A549 (cell line): Measurements from ENCODE around the gene ACTR8. TPM values are rescaled to one million over a fixed set of nuclear protein-coding genes. Genes with fewer than 3 reads are reported as not detected.

Source experiments
- ATAC-seq, 2 experiments: fragments of 200-7000 bp in 1 of 2; fragments of >200 bp in 1 of 2; cut with Nextera tagmentation in 1 of 2; cut with Tn5 transposase in 1 of 2; 3 replicates each; pipeline versions ENCODE4 v1.8.0 to v1.9.1; 2018 to 2020; ENCODE audit warnings: mild to moderate bottlenecking in 1 of 2, moderate library complexity in 1 of 2
- CTCF ChIA-PET: fragments of 300-600 bp; sonication (Branson Sonifier 250); formaldehyde crosslinking; extraction: SDS; loops from one replicate; lab custom pipeline; 2021; ENCODE audit warnings: antibody characterized with exemption, inconsistent platforms; lab: Yijun Ruan, JAX
- POLR2A ChIA-PET: fragments of 350-600 bp; formaldehyde crosslinking; extraction: SDS; loops from one replicate; lab custom pipeline; 2021; ENCODE audit warnings: antibody characterized with exemption, inconsistent platforms; lab: Yijun Ruan, JAX
- DNase-seq, 2 experiments: peaks; one replicate each; pipeline versions ENCODE4 v3.0.0 to v3.0.0-alpha.2; 2011 to 2016; ENCODE audit warnings: low read depth in 1 of 2, low spot score in 1 of 2
- FAIRE-seq: peaks from 2 replicates; lab custom pipeline; 2011; peaks lifted over from hg19 to GRCh38; lab: Jason Lieb, UNC
- H3K27ac ChIP-seq, 2 experiments: fragments of >200 bp; sonication (Bioruptor Twin); formaldehyde crosslinking; 3 replicates each; pipeline ENCODE4 v1.5.1; 2016 to 2017
- H3K4me1 ChIP-seq: fragments of >200 bp; sonication (Bioruptor Twin); formaldehyde crosslinking; 3 replicates; pipeline ENCODE4 v1.6.1; 2016
- H3K4me2 ChIP-seq: fragments of >200 bp; sonication (Bioruptor Twin); formaldehyde crosslinking; 3 replicates; pipeline ENCODE4 v1.6.1; 2016
- H3K4me3 ChIP-seq: fragments of >200 bp; sonication (Bioruptor Twin); formaldehyde crosslinking; 3 replicates; pipeline ENCODE4 v1.5.1; 2016
- H3K9me3 ChIP-seq: fragments of >200 bp; sonication (Bioruptor Twin); formaldehyde crosslinking; 3 replicates; pipeline ENCODE4 v1.6.1; 2016
- CEBPB ChIP-seq, 2 experiments: fragments of >200 bp in 1 of 2; sonication (Bioruptor Twin) in 1 of 2; formaldehyde crosslinking in 1 of 2; IDR thresholded peaks; 2 replicates each; pipeline ENCODE4 v1.6.1; 2012 to 2016
- CHD2 ChIP-seq: fragments of 150-350 bp; IDR thresholded peaks from 2 replicates; pipeline ENCODE4 v1.6.1; 2014; ENCODE audit warnings: low read length; ENCODE audit not compliant: partially characterized antibody
- ESRRA ChIP-seq: fragments of 150-350 bp; IDR thresholded peaks from 2 replicates; pipeline ENCODE4 v1.6.1; 2014; ENCODE audit warnings: mild to moderate bottlenecking, low read length, borderline replicate concordance
- FOSB ChIP-seq: fragments of 250-450 bp; sonication (Bioruptor Pico); IDR thresholded peaks from 2 replicates; pipeline ENCODE4 v1.5.0; 2020; ENCODE audit warnings: mild to moderate bottlenecking, moderate library complexity
- FOXS1 ChIP-seq: fragments of 250-450 bp; sonication (Bioruptor Pico); IDR thresholded peaks from 2 replicates; pipeline ENCODE4 v1.5.0; 2020; ENCODE audit warnings: mild to moderate bottlenecking, moderate library complexity
- GATA3 ChIP-seq: IDR thresholded peaks from 2 replicates; pipeline ENCODE4 v1.6.1; 2012; ENCODE audit warnings: borderline replicate concordance
- HOXB13 ChIP-seq: fragments of 250-450 bp; sonication (Bioruptor Pico); IDR thresholded peaks from 2 replicates; pipeline ENCODE4 v1.5.0; 2020; ENCODE audit warnings: low read depth, mild to moderate bottlenecking, moderate library complexity
- JUN ChIP-seq, 2 experiments: fragments of >200 bp; sonication (Bioruptor Twin); formaldehyde crosslinking; IDR thresholded peaks; 2 replicates in 1 of 2; 3 replicates in 1 of 2; pipeline ENCODE4 v1.6.1; 2016 to 2017
- KDM1A ChIP-seq: fragments of 200-600 bp; sonication (generic); IDR thresholded peaks from 2 replicates; pipeline ENCODE4 v1.6.1; 2016; ENCODE audit warnings: low read depth, mild to moderate bottlenecking
- PHF8 ChIP-seq: fragments of 200-600 bp; sonication (generic); IDR thresholded peaks from 2 replicates; pipeline ENCODE4 v1.6.1; 2016; ENCODE audit warnings: low read depth, mild to moderate bottlenecking, antibody characterized with exemption, moderate library complexity, borderline replicate concordance
- POLR2A ChIP-seq: IDR thresholded peaks from 2 replicates; pipeline ENCODE4 v1.6.1; 2012; ENCODE audit warnings: mild to moderate bottlenecking, low read length
- RFX5 ChIP-seq: fragments of 450-650 bp; IDR thresholded peaks from 2 replicates; pipeline ENCODE4 v1.7.1; 2014; ENCODE audit warnings: antibody characterized with exemption, mild to moderate bottlenecking, moderate library complexity
- RNF2 ChIP-seq: fragments of 200-600 bp; sonication (generic); IDR thresholded peaks from 2 replicates; pipeline ENCODE4 v1.6.1; 2016; ENCODE audit warnings: low read depth, mild to moderate bottlenecking, antibody characterized with exemption, moderate library complexity, borderline replicate concordance
- SMC3 ChIP-seq: fragments of >200 bp; sonication (Bioruptor Twin); formaldehyde crosslinking; IDR thresholded peaks from 3 replicates; pipeline ENCODE4 v1.6.1; 2018; ENCODE audit warnings: inconsistent platforms
- SREBF2 ChIP-seq: fragments of 450-650 bp; IDR thresholded peaks from 2 replicates; pipeline ENCODE4 v1.6.1; 2014; ENCODE audit warnings: mild to moderate bottlenecking, moderate library complexity
- ZC3H11A ChIP-seq: fragments of 450-650 bp; IDR thresholded peaks from 2 replicates; pipeline ENCODE4 v1.6.1; 2014; ENCODE audit warnings: antibody characterized with exemption, mild to moderate bottlenecking
- WGBS: methylation state at CpG from one replicate; pipeline ENCODE4 v1.1.6; 2017; ENCODE audit errors: missing lambda C conversion rate; 5-methylcytosine and 5-hydroxymethylcytosine counted together
- polyA plus RNA-seq, 4 experiments: library from polyadenylated mRNA; depleted of rRNA in 3 of 4; stranded (reverse); fragments of >200 nt; fragmentation: RNase III in 1 of 4; extraction: RNeasy Plus Mini Kit Qiagen cat#74134 plus additional on column Dnase treatment in 1 of 4; gene quantifications; 2 replicates in 3 of 4; 3 replicates in 1 of 4; pipeline ENCODE4 v1.2.3, GENCODE V29; 2011 to 2017
- TF ChIP-seq, protein P1 (sequence below): IDR thresholded peaks from 2 replicates; pipeline ENCODE4 v1.6.1; 2012; ENCODE audit warnings: low read depth, borderline replicate concordance
- TF ChIP-seq, protein P2 (sequence below): IDR thresholded peaks from 2 replicates; pipeline ENCODE4 v1.6.1; 2012
- TF ChIP-seq, protein P3 (sequence below): IDR thresholded peaks from 2 replicates; pipeline ENCODE4 v1.6.1; 2012
- TF ChIP-seq, protein P4 (sequence below): fragments of 450-650 bp; IDR thresholded peaks from 2 replicates; pipeline ENCODE4 v1.6.1; 2014; ENCODE audit warnings: antibody characterized with exemption
- TF ChIP-seq, protein P5 (sequence below): fragments of >200 bp; sonication (Bioruptor Twin); formaldehyde crosslinking; IDR thresholded peaks from 2 replicates; pipeline ENCODE4 v1.6.1; 2016
- TF ChIP-seq, protein P6 (sequence below): fragments of 250-450 bp; sonication (Bioruptor Pico); IDR thresholded peaks from 2 replicates; pipeline ENCODE4 v1.5.0; 2021; ENCODE audit warnings: mild to moderate bottlenecking, moderate library complexity, borderline replicate concordance

ACTR8 gene
- polyA plus RNA-seq, 2 of the 4 experiments (the other 2 are of a cell fraction): 12.8 to 19.4 TPM

DNA sequence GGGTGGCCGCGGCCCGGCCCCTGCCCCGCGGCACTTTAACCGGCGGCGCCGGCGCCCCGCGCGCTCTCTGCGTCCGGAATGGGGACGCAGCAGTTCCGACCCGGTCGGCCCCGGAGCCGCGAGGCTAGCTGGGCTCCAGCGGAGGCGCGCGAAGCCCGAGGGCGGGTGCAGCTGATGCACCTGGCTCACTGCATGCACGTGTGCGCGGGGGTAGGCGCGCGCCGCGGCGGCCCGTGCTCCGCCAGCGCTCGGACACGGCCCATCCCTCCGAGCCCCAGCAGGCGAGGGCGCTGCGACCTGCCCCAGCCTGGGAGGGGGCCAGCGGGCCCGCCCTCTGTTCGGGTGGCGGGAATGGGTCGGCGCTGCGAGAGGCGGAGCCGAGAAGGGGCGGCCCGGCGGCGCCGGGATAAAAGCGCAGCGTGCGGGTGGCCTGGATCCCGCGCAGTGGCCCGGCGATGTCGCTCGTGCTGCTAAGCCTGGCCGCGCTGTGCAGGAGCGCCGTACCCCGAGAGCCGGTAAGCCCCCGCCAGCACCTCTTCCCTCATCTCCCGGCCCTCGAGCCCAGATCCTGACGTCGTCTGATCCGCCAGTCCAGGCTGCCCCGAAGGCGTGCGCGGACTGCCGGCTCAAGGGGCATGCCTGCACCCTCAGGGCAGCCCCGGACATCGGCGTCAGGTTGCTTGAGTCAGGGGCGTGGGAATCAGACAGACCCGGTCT, 35.7 kb downstream of the ACTR8 start, which contains the start of the genes CHDH and IL17RB:
CHDH (minus strand) TSS at position 286 of the 717 bp plus-strand sequence. CDS start 22,411 bp downstream, outside the sequence.
IL17RB (plus strand) TSS at position 435 of the 717 bp plus-strand sequence; CDS start at position 456, 21 bp downstream.
- WGBS: 25% methylated on average over 17 of the region's 91 CpGs
- H3K27ac ChIP-seq: peak within 1 kb of the TSS; percentile 78 to 95
- ChIA-PET CTCF (interaction anchor here (1.1 kb wide), 1 partner anchor 11 kb away, joined by 3 read pairs; no protein-coding TSS in a partner anchor), POLR2A (no interaction called here)
- peak; percentile 38 to 49 for DNase-seq
- ATAC-seq: peak; percentile 81 to 88
- peaks cover 22% of the 10 kb centered on the region for H3K4me1 ChIP-seq
- H3K9me3 ChIP-seq: no peaks in the 10 kb centered on the region
- TF ChIP-seq HOXB13 (CRISPR knock-in tag) (no peak), RNF2 (peak; percentile 49; the same call in 1 of the 2 replicates), CEBPB (IDR thresholded peaks at IDR 0.05) (no peak), POLR2A (peak; percentile 56), PHF8 (no peak), GATA3 (no peak), RFX5 (no peak), KDM1A (no peak), SMC3 (no peak), ESRRA (no peak), SREBF2 (no peak), ZC3H11A (no peak), FOXS1 (CRISPR knock-in tag) (no peak), JUN (IDR thresholded peaks at IDR 0.05) (peak in 1 of 2 experiments; percentile 52; a peak in 2 of 5 replicates), CHD2 (no peak), FOSB (CRISPR knock-in tag) (no peak)
- TF ChIP-seq, protein P1, sequence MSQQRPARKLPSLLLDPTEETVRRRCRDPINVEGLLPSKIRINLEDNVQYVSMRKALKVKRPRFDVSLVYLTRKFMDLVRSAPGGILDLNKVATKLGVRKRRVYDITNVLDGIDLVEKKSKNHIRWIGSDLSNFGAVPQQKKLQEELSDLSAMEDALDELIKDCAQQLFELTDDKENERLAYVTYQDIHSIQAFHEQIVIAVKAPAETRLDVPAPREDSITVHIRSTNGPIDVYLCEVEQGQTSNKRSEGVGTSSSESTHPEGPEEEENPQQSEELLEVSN: peak; percentile 92
- TF ChIP-seq, protein P2, sequence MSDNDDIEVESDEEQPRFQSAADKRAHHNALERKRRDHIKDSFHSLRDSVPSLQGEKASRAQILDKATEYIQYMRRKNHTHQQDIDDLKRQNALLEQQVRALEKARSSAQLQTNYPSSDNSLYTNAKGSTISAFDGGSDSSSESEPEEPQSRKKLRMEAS: peak; percentile 68
- TF ChIP-seq, protein P3, sequence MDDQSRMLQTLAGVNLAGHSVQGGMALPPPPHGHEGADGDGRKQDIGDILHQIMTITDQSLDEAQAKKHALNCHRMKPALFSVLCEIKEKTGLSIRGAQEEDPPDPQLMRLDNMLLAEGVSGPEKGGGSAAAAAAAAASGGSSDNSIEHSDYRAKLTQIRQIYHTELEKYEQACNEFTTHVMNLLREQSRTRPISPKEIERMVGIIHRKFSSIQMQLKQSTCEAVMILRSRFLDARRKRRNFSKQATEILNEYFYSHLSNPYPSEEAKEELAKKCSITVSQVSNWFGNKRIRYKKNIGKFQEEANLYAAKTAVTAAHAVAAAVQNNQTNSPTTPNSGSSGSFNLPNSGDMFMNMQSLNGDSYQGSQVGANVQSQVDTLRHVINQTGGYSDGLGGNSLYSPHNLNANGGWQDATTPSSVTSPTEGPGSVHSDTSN: no peak
- TF ChIP-seq, protein P4, sequence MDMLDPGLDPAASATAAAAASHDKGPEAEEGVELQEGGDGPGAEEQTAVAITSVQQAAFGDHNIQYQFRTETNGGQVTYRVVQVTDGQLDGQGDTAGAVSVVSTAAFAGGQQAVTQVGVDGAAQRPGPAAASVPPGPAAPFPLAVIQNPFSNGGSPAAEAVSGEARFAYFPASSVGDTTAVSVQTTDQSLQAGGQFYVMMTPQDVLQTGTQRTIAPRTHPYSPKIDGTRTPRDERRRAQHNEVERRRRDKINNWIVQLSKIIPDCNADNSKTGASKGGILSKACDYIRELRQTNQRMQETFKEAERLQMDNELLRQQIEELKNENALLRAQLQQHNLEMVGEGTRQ: no peak
- TF ChIP-seq, protein P5, sequence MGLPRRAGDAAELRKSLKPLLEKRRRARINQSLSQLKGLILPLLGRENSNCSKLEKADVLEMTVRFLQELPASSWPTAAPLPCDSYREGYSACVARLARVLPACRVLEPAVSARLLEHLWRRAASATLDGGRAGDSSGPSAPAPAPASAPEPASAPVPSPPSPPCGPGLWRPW: no peak
- peak within 1 kb of the TSS; percentile 67 for H3K4me3 ChIP-seq
- H3K4me2 ChIP-seq: peak within 1 kb of the TSS; percentile 82
- no peak for FAIRE-seq

DNA sequence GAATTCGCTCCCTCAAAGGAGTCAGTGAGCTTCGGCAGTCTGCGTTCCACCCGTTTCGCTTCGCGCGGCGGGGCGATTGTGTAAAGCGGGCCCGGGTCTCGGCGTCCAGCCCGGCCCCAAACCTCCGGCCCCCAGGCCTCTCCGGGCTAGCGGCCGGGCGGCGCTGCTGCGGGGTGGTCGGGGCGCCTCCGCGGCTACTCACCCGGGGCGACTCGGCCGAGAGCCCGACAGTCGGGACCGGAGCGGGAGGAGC, 36.1 kb downstream of the ACTR8 start:
- POLR2A ChIA-PET: no interaction called here
- Histone ChIP-seq H3K4me1 (peaks cover 22% of the 10 kb centered on the region), H3K4me3 (peak overlapping the region; percentile 67), H3K9me3 (no peaks in the 10 kb centered on the region), H3K27ac (peak overlapping the region; percentile 78 to 95), H3K4me2 (peak overlapping the region; percentile 82)
- TF ChIP-seq, protein P6, sequence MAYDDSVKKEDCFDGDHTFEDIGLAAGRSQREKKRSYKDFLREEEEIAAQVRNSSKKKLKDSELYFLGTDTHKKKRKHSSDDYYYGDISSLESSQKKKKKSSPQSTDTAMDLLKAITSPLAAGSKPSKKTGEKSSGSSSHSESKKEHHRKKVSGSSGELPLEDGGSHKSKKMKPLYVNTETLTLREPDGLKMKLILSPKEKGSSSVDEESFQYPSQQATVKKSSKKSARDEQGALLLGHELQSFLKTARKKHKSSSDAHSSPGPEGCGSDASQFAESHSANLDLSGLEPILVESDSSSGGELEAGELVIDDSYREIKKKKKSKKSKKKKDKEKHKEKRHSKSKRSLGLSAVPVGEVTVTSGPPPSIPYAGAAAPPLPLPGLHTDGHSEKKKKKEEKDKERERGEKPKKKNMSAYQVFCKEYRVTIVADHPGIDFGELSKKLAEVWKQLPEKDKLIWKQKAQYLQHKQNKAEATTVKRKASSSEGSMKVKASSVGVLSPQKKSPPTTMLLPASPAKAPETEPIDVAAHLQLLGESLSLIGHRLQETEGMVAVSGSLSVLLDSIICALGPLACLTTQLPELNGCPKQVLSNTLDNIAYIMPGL (CRISPR knock-in tag): no peak
- TF ChIP-seq, protein P3: no peak
- no peak for TF ChIP-seq ZC3H11A
- TF ChIP-seq CHD2: no peak
- TF ChIP-seq, protein P5: no peak
- ATAC-seq (no peak; a peak in 2 of 6 replicates), DNase-seq (no peak), FAIRE-seq (no peak)
- CTCF ChIA-PET: interaction anchor here (0.6 to 1.1 kb wide), 3 partner anchors 11 to 112 kb away, joined by 3 to 4 read pairs (median 3); no protein-coding TSS in a partner anchor
- WGBS: no CpG with 5 or more reads among the region's 34 CpGs
